ENCODE measurements around the gene RRP15. TPM values are rescaled to one million over a fixed set of nuclear protein-coding genes. Genes with fewer than 3 reads are reported as not detected.

RRP15 gene
- total and polyA plus RNA-seq, 7 donors: 1.8 to 8.9 (median 6.1) TPM

- Histone ChIP-seq H3K27me3 (no peaks in the 10 kb centered on the region), H3K4me3 (peak within 1 kb of the TSS; percentile 66 to 78 (median 70)), H3K27ac (peak within 1 kb of the TSS; percentile 87 to 96 (median 90)), H3K36me3 (no peaks in the 10 kb centered on the region), H3K9me3 (no peaks in the 10 kb centered on the region), H3K4me1 (peaks cover 0 to 36% (median 20%) of the 10 kb centered on the region in 4 donors)
- DNase-seq: peak; percentile 87
- WGBS, 2 donors: 3 to 4% methylated on average over 22 of the region's 22 CpGs
- TF ChIP-seq POLR2AphosphoS5 (IDR thresholded peaks at IDR 0.05) (peak; percentile 89 to 97 (median 92)), POLR2A (IDR thresholded peaks at IDR 0.05) (peak; percentile 55 to 90), EP300 (IDR thresholded peaks at IDR 0.05) (peak in 2 of 4 donors; percentile 1 to 60)
- TF ChIP-seq, protein P1, sequence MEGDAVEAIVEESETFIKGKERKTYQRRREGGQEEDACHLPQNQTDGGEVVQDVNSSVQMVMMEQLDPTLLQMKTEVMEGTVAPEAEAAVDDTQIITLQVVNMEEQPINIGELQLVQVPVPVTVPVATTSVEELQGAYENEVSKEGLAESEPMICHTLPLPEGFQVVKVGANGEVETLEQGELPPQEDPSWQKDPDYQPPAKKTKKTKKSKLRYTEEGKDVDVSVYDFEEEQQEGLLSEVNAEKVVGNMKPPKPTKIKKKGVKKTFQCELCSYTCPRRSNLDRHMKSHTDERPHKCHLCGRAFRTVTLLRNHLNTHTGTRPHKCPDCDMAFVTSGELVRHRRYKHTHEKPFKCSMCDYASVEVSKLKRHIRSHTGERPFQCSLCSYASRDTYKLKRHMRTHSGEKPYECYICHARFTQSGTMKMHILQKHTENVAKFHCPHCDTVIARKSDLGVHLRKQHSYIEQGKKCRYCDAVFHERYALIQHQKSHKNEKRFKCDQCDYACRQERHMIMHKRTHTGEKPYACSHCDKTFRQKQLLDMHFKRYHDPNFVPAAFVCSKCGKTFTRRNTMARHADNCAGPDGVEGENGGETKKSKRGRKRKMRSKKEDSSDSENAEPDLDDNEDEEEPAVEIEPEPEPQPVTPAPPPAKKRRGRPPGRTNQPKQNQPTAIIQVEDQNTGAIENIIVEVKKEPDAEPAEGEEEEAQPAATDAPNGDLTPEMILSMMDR (IDR thresholded peaks at IDR 0.05): no peak
- intact Hi-C loops (cut with DNase I): loop anchor here (5.0 to 10.0 kb wide), 5 partner anchors 57 to 950 kb away; partner anchors contain the start of gene LYPLAL1
Observed at GRCh38 chr1:218344814-218345672, 60.0 kb downstream of the RRP15 start, which contains the start of gene TGFB2. TGFB2 (plus strand) TSS chr1:218345336; CDS start chr1:218346702, 1,366 bp downstream.

GRCh38 chr1:218345673-218346390 lies 60.7 kb downstream of the RRP15 start:
- H3K9me3 ChIP-seq: no peaks in the 10 kb centered on the region
- WGBS, 2 donors: 0 to 1% methylated on average over 64 of the region's 64 CpGs
- peak; percentile 90 for DNase-seq
- H3K36me3 ChIP-seq: no peaks in the 10 kb centered on the region
- TF ChIP-seq POLR2AphosphoS5 (IDR thresholded peaks at IDR 0.05): peak; percentile 35 to 71 (median 63)
- TF ChIP-seq, protein P1 (IDR thresholded peaks at IDR 0.05): no peak
- peak in 1 of 4 donors; percentile 1 for TF ChIP-seq EP300 (IDR thresholded peaks at IDR 0.05)
- TF ChIP-seq POLR2A (IDR thresholded peaks at IDR 0.05): peak in 1 of 2 donors; percentile 8
- peak overlapping the region; percentile 66 to 78 (median 70) for H3K4me3 ChIP-seq
- peaks cover 0 to 44% (median 26%) of the 10 kb centered on the region in 4 donors for H3K4me1 ChIP-seq
- intact Hi-C loops (cut with DNase I): loop anchor here (5.0 to 10.0 kb wide), 5 partner anchors 56 to 949 kb away; partner anchors contain the start of gene LYPLAL1
- H3K27me3 ChIP-seq: no peaks in the 10 kb centered on the region
- peak overlapping the region; percentile 87 to 96 (median 90) for H3K27ac ChIP-seq

- no peak for TF ChIP-seq POLR2AphosphoS5 (IDR thresholded peaks at IDR 0.05)
- no peak for TF ChIP-seq EP300 (IDR thresholded peaks at IDR 0.05)
- TF ChIP-seq, protein P1 (IDR thresholded peaks at IDR 0.05): no peak
- TF ChIP-seq POLR2A (IDR thresholded peaks at IDR 0.05): no peak
- 1 to 5% methylated on average over 39 of the region's 39 CpGs for WGBS, 2 donors
- Histone ChIP-seq H3K4me1 (peaks cover 0 to 50% (median 33%) of the 10 kb centered on the region in 4 donors), H3K27ac (peak overlapping the region; percentile 87 to 96 (median 90)), H3K9me3 (no peaks in the 10 kb centered on the region), H3K4me3 (peak overlapping the region; percentile 66 to 78 (median 70)), H3K36me3 (no peaks in the 10 kb centered on the region), H3K27me3 (no peaks in the 10 kb centered on the region)
- intact Hi-C loops (cut with DNase I): loop anchor here (5.0 to 10.0 kb wide), 5 partner anchors 56 to 948 kb away; partner anchors contain the start of gene LYPLAL1
- peak; percentile 78 for DNase-seq
Observed at GRCh38 chr1:218346391-218347204, 61.5 kb downstream of the RRP15 start.

DNA sequence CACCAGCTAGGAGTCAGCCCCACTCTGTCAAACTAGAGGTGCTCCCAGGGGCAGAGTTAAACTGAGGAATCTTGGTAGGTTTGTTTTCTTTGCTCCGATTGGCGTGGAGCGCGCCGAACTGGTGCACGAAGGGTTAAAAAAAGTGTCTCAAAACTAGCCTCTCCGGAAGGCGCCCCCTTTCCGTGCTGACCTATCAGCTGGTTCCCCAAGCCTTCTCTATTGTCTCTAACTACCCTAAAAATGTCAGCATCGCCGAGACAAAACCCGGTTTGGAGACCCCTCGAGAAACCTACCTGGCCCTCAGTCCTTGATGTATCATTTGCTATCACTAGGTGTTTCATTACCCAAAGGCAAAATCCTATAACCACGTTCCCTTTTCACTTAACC lies 62.2 kb downstream of the RRP15 start:
- WGBS, 2 donors: 2 to 6% methylated on average over 14 of the region's 14 CpGs
- H3K9me3 ChIP-seq: no peaks in the 10 kb centered on the region
- TF ChIP-seq POLR2AphosphoS5 (IDR thresholded peaks at IDR 0.05) (no peak), POLR2A (IDR thresholded peaks at IDR 0.05) (no peak), EP300 (IDR thresholded peaks at IDR 0.05) (no peak)
- TF ChIP-seq, protein P1 (IDR thresholded peaks at IDR 0.05): peak in 1 of 4 experiments; percentile 15
- peak overlapping the region; percentile 87 to 96 (median 90) for H3K27ac ChIP-seq
- peaks cover 0 to 58% (median 40%) of the 10 kb centered on the region in 4 donors for H3K4me1 ChIP-seq
- no peaks in the 10 kb centered on the region for H3K36me3 ChIP-seq
- no peaks in the 10 kb centered on the region for H3K27me3 ChIP-seq
- DNase-seq: peak; percentile 71
- H3K4me3 ChIP-seq: peak overlapping the region; percentile 66 to 78 (median 70)
- intact Hi-C loops (cut with DNase I): loop anchor here (5.0 to 10.0 kb wide), 5 partner anchors 55 to 947 kb away; partner anchors contain the start of gene LYPLAL1
